H1 (cell line): ENCODE results near the gene LTF. TPM values are rescaled to one million over a fixed set of nuclear protein-coding genes. Genes with fewer than 3 reads are reported as not detected.

ENCODE experiments used
- CTCF ChIP-seq, 3 experiments: IDR thresholded peaks; 1 replicate in 2 of 3; 2 replicates in 1 of 3; pipeline versions ENCODE4 v1.5.1 to v1.6.1; 2011; ENCODE audit warnings: low read length in 3 of 3, mild to moderate bottlenecking in 3 of 3, inconsistent platforms in 2 of 3, low read depth in 1 of 3, moderate library complexity in 1 of 3; ENCODE audit not compliant: insufficient read depth in 1 of 3; ENCODE audit errors: control extremely low read depth in 1 of 3
- EP300 ChIP-seq, 2 experiments: IDR thresholded peaks; 1 replicate in 1 of 2; 2 replicates in 1 of 2; pipeline ENCODE4 v1.6.1; 2011 to 2012; ENCODE audit warnings: low read depth in 2 of 2, low read length in 2 of 2, mild to moderate bottlenecking in 2 of 2, borderline replicate concordance in 1 of 2, inconsistent platforms in 1 of 2, moderate library complexity in 1 of 2
- NANOG ChIP-seq: IDR thresholded peaks from 2 replicates; pipeline ENCODE4 v1.6.1; 2011; ENCODE audit warnings: low read length, low read depth, mild to moderate bottlenecking, inconsistent platforms; ENCODE audit not compliant: insufficient read depth, poor library complexity, severe bottlenecking
- POLR2A ChIP-seq, 2 experiments: IDR thresholded peaks; 1 replicate in 1 of 2; 2 replicates in 1 of 2; pipeline ENCODE4 v1.6.1; 2011; ENCODE audit warnings: low read depth in 2 of 2, low read length in 2 of 2, mild to moderate bottlenecking in 2 of 2; ENCODE audit errors: control extremely low read depth in 1 of 2
- SAP30 ChIP-seq: fragments of 300-600 bp; sonication (generic); IDR thresholded peaks from 2 replicates; pipeline ENCODE4 v1.7.1; 2012; ENCODE audit warnings: low read length, moderate library complexity, mild to moderate bottlenecking, inconsistent platforms; ENCODE audit not compliant: insufficient read depth, insufficient replicate concordance
- polyA plus RNA-seq, 7 experiments: library from polyadenylated mRNA; depleted of rRNA in 3 of 7; stranded (reverse) in 5 of 7; unstranded in 2 of 7; fragments of >200 nt in 5 of 7; fragments of 200-250 nt in 2 of 7; gene quantifications; 1 replicate in 5 of 7; 2 replicates in 1 of 7; 4 replicates in 1 of 7; pipeline versions ENCODE4 v1.2.1 to v1.2.3, GENCODE V29; 2011 to 2013; ENCODE audit warnings: missing spikeins in 2 of 7, mixed read lengths in 2 of 7
- total RNA-seq: library from RNA; stranded (reverse); fragmentation: NEBNext Ultra II Directional; extraction: Animal tissue kit (Norgen Biotek cat#: 25700); gene quantifications from 2 replicates; pipeline ENCODE4 v1.2.1, GENCODE V29; 2021

Gene LTF
- total and polyA plus RNA-seq, 2 of the 8 experiments (the other 6 are each of a cell fraction or from before 2014, with no cell fraction given): 0.23 to 0.99 TPM

- no peak for TF ChIP-seq NANOG
- TF ChIP-seq SAP30: no peak
- TF ChIP-seq POLR2A (IDR thresholded peaks at IDR 0.05; ENCODE audit: control extremely low read depth in 1 of 2, low read depth in 2 of 2, low read length in 2 of 2): no peak
- no peak for TF ChIP-seq CTCF (IDR thresholded peaks at IDR 0.05; ENCODE audit: control extremely low read depth in 1 of 3, insufficient read depth in 1 of 3, low read depth in 1 of 3, low read length in 3 of 3)
- TF ChIP-seq EP300 (IDR thresholded peaks at IDR 0.05; ENCODE audit: borderline replicate concordance in 1 of 2, low read depth in 2 of 2, low read length in 2 of 2): no peak
Measured at GRCh38 chr3:46455231-46456115, 9.2 kb downstream of the LTF start (continued).
